SK-N-SH (cell line): ENCODE results near the gene IRX3. TPM values are rescaled to one million over a fixed set of nuclear protein-coding genes. Genes with fewer than 3 reads are reported as not detected.

Source experiments
- CTCF ChIA-PET: fragments of 300-600, 350-600 bp; formaldehyde crosslinking; extraction: SDS; loops from one replicate; lab custom pipeline; 2021; lab: Yijun Ruan, JAX
- POLR2A ChIA-PET: fragments of 350-600 bp; sonication (Branson Sonifier 250); formaldehyde crosslinking; extraction: SDS; loops from one replicate; lab custom pipeline; 2020; ENCODE audit warnings: antibody characterized with exemption, inconsistent platforms; lab: Yijun Ruan, JAX
- DNase-seq: peaks from one replicate; pipeline ENCODE4 v3.0.0; 2012
- H2AFZ ChIP-seq: fragments of 200-600 bp; sonication (generic); 2 replicates; pipeline ENCODE4 v1.8.1; 2016; ENCODE audit warnings: antibody characterized with exemption, mild to moderate bottlenecking, low read depth
- H3F3A ChIP-seq: fragments of 200-600 bp; sonication (generic); replicated peaks from 2 replicates; pipeline ENCODE3; 2016; ENCODE audit warnings: antibody characterized with exemption, mild to moderate bottlenecking; ENCODE audit not compliant: insufficient read depth
- H3K27ac ChIP-seq, 2 experiments: fragments of 200-500 bp in 1 of 2; fragments of 200-600 bp in 1 of 2; sonication (Bioruptor generic) in 1 of 2; sonication (generic), shearing (Covaris generic) in 1 of 2; 2 replicates each; pipeline versions ENCODE4 v1.5.1 to v1.6.1; 2014 to 2016; ENCODE audit warnings: low read depth in 2 of 2, inconsistent platforms in 1 of 2, low read length in 1 of 2, mild to moderate bottlenecking in 1 of 2, mixed read lengths in 1 of 2
- H3K27me3 ChIP-seq: fragments of 200-600 bp; sonication (generic), shearing (Covaris generic); 2 replicates; pipeline ENCODE4 v1.6.1; 2016; ENCODE audit warnings: mixed run types; ENCODE audit not compliant: insufficient read depth
- H3K36me3 ChIP-seq, 2 experiments: fragments of 200-500 bp in 1 of 2; fragments of 200-600 bp in 1 of 2; sonication (Bioruptor generic) in 1 of 2; sonication (generic) in 1 of 2; replicated peaks in 1 of 2; 2 replicates each; pipeline versions ENCODE3 to v1.5.1; 2014 to 2016; ENCODE audit warnings: low read length in 1 of 2, mild to moderate bottlenecking in 1 of 2; ENCODE audit not compliant: insufficient read depth in 2 of 2, control insufficient read depth in 1 of 2
- H3K4me1 ChIP-seq, 2 experiments: fragments of 200-500 bp in 1 of 2; fragments of 200-600 bp in 1 of 2; sonication (Bioruptor generic) in 1 of 2; sonication (generic), shearing (Covaris generic) in 1 of 2; 2 replicates each; pipeline versions ENCODE4 v1.5.1 to v1.6.1; 2014 to 2016; ENCODE audit warnings: low read depth in 1 of 2, low read length in 1 of 2, mixed run types in 1 of 2; ENCODE audit not compliant: insufficient read depth in 2 of 2, control insufficient read depth in 1 of 2
- H3K4me2 ChIP-seq: fragments of 200-600 bp; sonication (generic), shearing (Covaris generic); 2 replicates; pipeline ENCODE4 v1.6.1; 2017; ENCODE audit warnings: mixed run types
- H3K4me3 ChIP-seq, 2 experiments: fragments of 200-500 bp in 1 of 2; fragments of 200-600 bp in 1 of 2; sonication (Bioruptor generic) in 1 of 2; sonication (generic), shearing (Covaris generic) in 1 of 2; 2 replicates each; pipeline versions ENCODE4 v1.5.1 to v1.8.1; 2014 to 2016; ENCODE audit warnings: low read depth in 2 of 2, inconsistent platforms in 1 of 2, low read length in 1 of 2, mild to moderate bottlenecking in 1 of 2, mixed read lengths in 1 of 2, moderate library complexity in 1 of 2
- H3K79me2 ChIP-seq: fragments of 200-600 bp; sonication (generic); 2 replicates; pipeline ENCODE4 v1.8.1; 2017; ENCODE audit warnings: mild to moderate bottlenecking; ENCODE audit not compliant: insufficient read depth
- H3K9ac ChIP-seq: fragments of 200-600 bp; sonication (generic); 2 replicates; pipeline ENCODE4 v1.6.1; 2017; ENCODE audit warnings: mixed run types
- H3K9me2 ChIP-seq: fragments of 200-600 bp; sonication (generic); 2 replicates; pipeline ENCODE4 v1.6.1; 2017; ENCODE audit warnings: mixed run types
- H3K9me3 ChIP-seq: fragments of 200-600 bp; sonication (generic); 2 replicates; pipeline ENCODE4 v1.6.1; 2017; ENCODE audit warnings: mixed run types, mild to moderate bottlenecking, moderate library complexity
- H4K20me1 ChIP-seq: fragments of 200-600 bp; sonication (generic); 2 replicates; pipeline ENCODE4 v1.6.1; 2017; ENCODE audit warnings: mild to moderate bottlenecking, mixed run types; ENCODE audit not compliant: insufficient read depth
- EP300 ChIP-seq, 2 experiments: IDR thresholded peaks; 2 replicates each; pipeline versions ENCODE4 v1.4.0 to v1.6.1; 2012; ENCODE audit warnings: borderline replicate concordance in 1 of 2, low read depth in 1 of 2, low read length in 1 of 2
- FOXM1 ChIP-seq: IDR thresholded peaks from 2 replicates; pipeline ENCODE4 v1.4.0; 2012; ENCODE audit warnings: low read depth, mild to moderate bottlenecking
- GABPA ChIP-seq: IDR thresholded peaks from 2 replicates; pipeline ENCODE4 v1.4.0; 2012; ENCODE audit warnings: low read depth, mild to moderate bottlenecking
- GATA2 ChIP-seq: sonication (generic); formaldehyde crosslinking; IDR thresholded peaks from 2 replicates; pipeline ENCODE4 v1.5.0; 2020; ENCODE audit warnings: mild to moderate bottlenecking, missing genetic modification reagents
- MEF2A ChIP-seq: IDR thresholded peaks from 2 replicates; pipeline ENCODE4 v1.4.0; 2012; ENCODE audit warnings: low read depth, borderline replicate concordance
- MXI1 ChIP-seq: IDR thresholded peaks from 2 replicates; pipeline ENCODE4 v1.6.1; 2012; ENCODE audit warnings: mild to moderate bottlenecking, low read depth, low read length, improper control_type of control experiment
- POLR2AphosphoS5 ChIP-seq: IDR thresholded peaks from 2 replicates; pipeline ENCODE4 v1.6.1; 2012; ENCODE audit warnings: low read depth, low read length
- RAD21 ChIP-seq: IDR thresholded peaks from 2 replicates; pipeline ENCODE4 v1.6.1; 2012; ENCODE audit warnings: mild to moderate bottlenecking, low read length
- RXRA ChIP-seq: IDR thresholded peaks from 2 replicates; pipeline ENCODE4 v1.4.0; 2012; ENCODE audit warnings: low read depth, mild to moderate bottlenecking, borderline replicate concordance
- SIN3A ChIP-seq: IDR thresholded peaks from 2 replicates; pipeline ENCODE4 v1.6.1; 2012; ENCODE audit warnings: low read depth, mild to moderate bottlenecking, low read length, moderate library complexity, borderline replicate concordance
- SMC3 ChIP-seq: IDR thresholded peaks from 2 replicates; pipeline ENCODE4 v1.6.1; 2012; ENCODE audit warnings: low read depth, low read length, improper control_type of control experiment
- TEAD4 ChIP-seq: IDR thresholded peaks from 2 replicates; pipeline ENCODE4 v1.4.0; 2012; ENCODE audit warnings: mild to moderate bottlenecking, borderline replicate concordance; ENCODE audit not compliant: insufficient read depth
- YY1 ChIP-seq: IDR thresholded peaks from 2 replicates; pipeline ENCODE4 v1.4.0; 2012; ENCODE audit warnings: low read depth, mild to moderate bottlenecking
- WGBS: methylation state at CpG from one replicate; pipeline ENCODE4 v1.1.6; 2017; ENCODE audit warnings: low lambda C conversion rate; 5-methylcytosine and 5-hydroxymethylcytosine counted together
- polyA plus RNA-seq, 3 experiments: library from polyadenylated mRNA; depleted of rRNA; stranded (reverse); fragments of >200 nt; gene quantifications; 2 replicates each; pipeline ENCODE4 v1.2.3, GENCODE V29; 2012
- TF ChIP-seq, protein P1 (sequence below): IDR thresholded peaks from 2 replicates; pipeline ENCODE4 v1.4.0; 2012; ENCODE audit warnings: low read depth, borderline replicate concordance
- TF ChIP-seq, protein P2 (sequence below): fragments of 150-350 bp; IDR thresholded peaks from 2 replicates; pipeline ENCODE4 v1.6.1; 2017; ENCODE audit warnings: antibody characterized with exemption, low read length, low read depth, borderline replicate concordance
- TF ChIP-seq, protein P3 (sequence below): fragments of 200-600 bp; sonication (generic); IDR thresholded peaks from 2 replicates; pipeline ENCODE4 v1.6.1; 2017; ENCODE audit warnings: antibody characterized with exemption, mild to moderate bottlenecking, moderate library complexity
- TF ChIP-seq, protein P4 (sequence below): IDR thresholded peaks from 2 replicates; pipeline ENCODE4; 2012

IRX3 gene
- polyA plus RNA-seq, 1 of the 3 experiments (the other 2 are of a cell fraction), result 7.1 TPM

DNA sequence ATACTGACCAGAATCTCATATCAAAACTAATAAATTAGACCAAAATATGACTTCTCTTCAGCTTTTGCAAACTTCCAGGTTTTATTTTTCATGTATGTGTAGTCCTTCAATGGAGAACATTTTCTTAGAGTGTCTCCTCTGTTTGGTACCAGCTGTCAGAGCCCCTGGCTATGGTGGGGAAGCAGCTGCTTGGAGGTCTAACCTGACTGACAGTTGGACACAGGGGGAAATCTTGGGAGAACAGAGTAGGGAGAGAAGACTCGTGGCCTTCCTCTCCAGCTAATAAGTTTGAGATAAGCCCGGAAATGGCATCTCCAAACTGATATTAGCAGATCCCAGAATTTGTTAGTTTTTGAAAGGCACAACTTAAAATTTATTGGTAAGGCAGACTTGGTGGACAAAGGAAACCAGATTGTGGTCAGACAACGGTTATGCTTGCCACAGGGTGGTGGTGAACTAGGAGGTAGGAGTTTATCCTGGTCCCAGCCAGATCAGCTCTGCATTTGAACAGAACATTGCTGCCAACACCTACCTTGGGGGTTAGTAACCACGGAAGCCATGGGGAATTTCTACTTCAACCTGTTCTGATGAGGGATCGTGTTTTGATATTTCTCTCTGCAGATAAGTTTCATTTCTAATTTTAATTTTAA, 39.2 kb upstream of the IRX3 start:
- Histone ChIP-seq H3K27me3 (no peaks in the 10 kb centered on the region), H3K9ac (no peak overlapping the region), H3K4me1 (no peaks in the 10 kb centered on the region), H3F3A (no peaks in the 10 kb centered on the region), H3K27ac (no peak overlapping the region)
- WGBS, result 63% methylated on average over 5 of the region's 5 CpGs
- TF ChIP-seq, protein P1, sequence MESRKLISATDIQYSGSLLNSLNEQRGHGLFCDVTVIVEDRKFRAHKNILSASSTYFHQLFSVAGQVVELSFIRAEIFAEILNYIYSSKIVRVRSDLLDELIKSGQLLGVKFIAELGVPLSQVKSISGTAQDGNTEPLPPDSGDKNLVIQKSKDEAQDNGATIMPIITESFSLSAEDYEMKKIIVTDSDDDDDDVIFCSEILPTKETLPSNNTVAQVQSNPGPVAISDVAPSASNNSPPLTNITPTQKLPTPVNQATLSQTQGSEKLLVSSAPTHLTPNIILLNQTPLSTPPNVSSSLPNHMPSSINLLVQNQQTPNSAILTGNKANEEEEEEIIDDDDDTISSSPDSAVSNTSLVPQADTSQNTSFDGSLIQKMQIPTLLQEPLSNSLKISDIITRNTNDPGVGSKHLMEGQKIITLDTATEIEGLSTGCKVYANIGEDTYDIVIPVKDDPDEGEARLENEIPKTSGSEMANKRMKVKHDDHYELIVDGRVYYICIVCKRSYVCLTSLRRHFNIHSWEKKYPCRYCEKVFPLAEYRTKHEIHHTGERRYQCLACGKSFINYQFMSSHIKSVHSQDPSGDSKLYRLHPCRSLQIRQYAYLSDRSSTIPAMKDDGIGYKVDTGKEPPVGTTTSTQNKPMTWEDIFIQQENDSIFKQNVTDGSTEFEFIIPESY, result no peak
- no peak for TF ChIP-seq YY1
- no peak for TF ChIP-seq GATA2
- TF ChIP-seq MXI1, result no peak
- TF ChIP-seq TEAD4, result no peak
- TF ChIP-seq, protein P2, sequence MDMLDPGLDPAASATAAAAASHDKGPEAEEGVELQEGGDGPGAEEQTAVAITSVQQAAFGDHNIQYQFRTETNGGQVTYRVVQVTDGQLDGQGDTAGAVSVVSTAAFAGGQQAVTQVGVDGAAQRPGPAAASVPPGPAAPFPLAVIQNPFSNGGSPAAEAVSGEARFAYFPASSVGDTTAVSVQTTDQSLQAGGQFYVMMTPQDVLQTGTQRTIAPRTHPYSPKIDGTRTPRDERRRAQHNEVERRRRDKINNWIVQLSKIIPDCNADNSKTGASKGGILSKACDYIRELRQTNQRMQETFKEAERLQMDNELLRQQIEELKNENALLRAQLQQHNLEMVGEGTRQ, result no peak
- TF ChIP-seq SIN3A, result no peak
- TF ChIP-seq MEF2A, result no peak
- no peak for TF ChIP-seq RAD21
- TF ChIP-seq FOXM1, result no peak
- TF ChIP-seq, protein P3, sequence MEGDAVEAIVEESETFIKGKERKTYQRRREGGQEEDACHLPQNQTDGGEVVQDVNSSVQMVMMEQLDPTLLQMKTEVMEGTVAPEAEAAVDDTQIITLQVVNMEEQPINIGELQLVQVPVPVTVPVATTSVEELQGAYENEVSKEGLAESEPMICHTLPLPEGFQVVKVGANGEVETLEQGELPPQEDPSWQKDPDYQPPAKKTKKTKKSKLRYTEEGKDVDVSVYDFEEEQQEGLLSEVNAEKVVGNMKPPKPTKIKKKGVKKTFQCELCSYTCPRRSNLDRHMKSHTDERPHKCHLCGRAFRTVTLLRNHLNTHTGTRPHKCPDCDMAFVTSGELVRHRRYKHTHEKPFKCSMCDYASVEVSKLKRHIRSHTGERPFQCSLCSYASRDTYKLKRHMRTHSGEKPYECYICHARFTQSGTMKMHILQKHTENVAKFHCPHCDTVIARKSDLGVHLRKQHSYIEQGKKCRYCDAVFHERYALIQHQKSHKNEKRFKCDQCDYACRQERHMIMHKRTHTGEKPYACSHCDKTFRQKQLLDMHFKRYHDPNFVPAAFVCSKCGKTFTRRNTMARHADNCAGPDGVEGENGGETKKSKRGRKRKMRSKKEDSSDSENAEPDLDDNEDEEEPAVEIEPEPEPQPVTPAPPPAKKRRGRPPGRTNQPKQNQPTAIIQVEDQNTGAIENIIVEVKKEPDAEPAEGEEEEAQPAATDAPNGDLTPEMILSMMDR, result no peak
- no peak for TF ChIP-seq EP300 (IDR thresholded peaks at IDR 0.05; ENCODE audit: borderline replicate concordance in 1 of 2, low read depth in 1 of 2, low read length in 1 of 2)
- TF ChIP-seq, protein P4, sequence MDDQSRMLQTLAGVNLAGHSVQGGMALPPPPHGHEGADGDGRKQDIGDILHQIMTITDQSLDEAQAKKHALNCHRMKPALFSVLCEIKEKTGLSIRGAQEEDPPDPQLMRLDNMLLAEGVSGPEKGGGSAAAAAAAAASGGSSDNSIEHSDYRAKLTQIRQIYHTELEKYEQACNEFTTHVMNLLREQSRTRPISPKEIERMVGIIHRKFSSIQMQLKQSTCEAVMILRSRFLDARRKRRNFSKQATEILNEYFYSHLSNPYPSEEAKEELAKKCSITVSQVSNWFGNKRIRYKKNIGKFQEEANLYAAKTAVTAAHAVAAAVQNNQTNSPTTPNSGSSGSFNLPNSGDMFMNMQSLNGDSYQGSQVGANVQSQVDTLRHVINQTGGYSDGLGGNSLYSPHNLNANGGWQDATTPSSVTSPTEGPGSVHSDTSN, result no peak
- TF ChIP-seq SMC3, result no peak
- TF ChIP-seq POLR2AphosphoS5, result no peak
- TF ChIP-seq GABPA, result no peak
- no peak for TF ChIP-seq RXRA
- TF ChIP-seq, all 33 proteins: peak for 0
- no peak for DNase-seq
- Histone ChIP-seq H3K4me2 (no peak overlapping the region), H3K36me3 (no peaks in the 10 kb centered on the region), H3K4me3 (no peak overlapping the region), H4K20me1 (no peaks in the 10 kb centered on the region), H3K9me3 (no peaks in the 10 kb centered on the region), H2AFZ (no peak overlapping the region), H3K79me2 (no peaks in the 10 kb centered on the region), H3K9me2 (no peaks in the 10 kb centered on the region)
- CTCF ChIA-PET, result interaction anchor here (1.0 to 1.4 kb wide), 2 partner anchors 8 to 15 kb away, joined by 3 read pairs; no protein-coding TSS in a partner anchor
- POLR2A ChIA-PET, result no interaction called here
